ENCODE measurements around the gene EXD3.
"Not testable (repeated sequence)": the region's sequence is repeated elsewhere in the genome, so short reads cannot be mapped to it uniquely, and the experiment has no call there.

Gene EXD3

GRCh38 chr9:137387114-137387890, 35.7 kb downstream of the EXD3 start:
- no peak for FAIRE-seq
- TF ChIP-seq POLR2A (IDR thresholded peaks at IDR 0.05; ENCODE audit: low read depth, low read length): no peak
- DNase-seq (ENCODE audit: insufficient read length, low spot score): no peak

GRCh38 chr9:137386507-137387113, 36.4 kb downstream of the EXD3 start:
- not testable (repeated sequence) for DNase-seq (ENCODE audit: insufficient read length, low spot score)

GRCh38 chr9:137385061-137385655, 37.8 kb downstream of the EXD3 start:
- no peak for DNase-seq (ENCODE audit: insufficient read length, low spot score)
- no peak for TF ChIP-seq POLR2A (IDR thresholded peaks at IDR 0.05; ENCODE audit: low read depth, low read length)
- no peak for FAIRE-seq

More at GRCh38 chr9:137386507-137387113, 36.4 kb downstream of the EXD3 start:
- not testable (repeated sequence) for FAIRE-seq

GRCh38 chr9:137383784-137384756, 38.9 kb downstream of the EXD3 start:
- TF ChIP-seq POLR2A (IDR thresholded peaks at IDR 0.05; ENCODE audit: low read depth, low read length): no peak
- FAIRE-seq (no peak), DNase-seq (ENCODE audit: insufficient read length, low spot score) (no peak)

GRCh38 chr9:137383081-137383783, 39.7 kb downstream of the EXD3 start:
- no peak for TF ChIP-seq POLR2A (IDR thresholded peaks at IDR 0.05; ENCODE audit: low read depth, low read length)
- no peak for DNase-seq (ENCODE audit: insufficient read length, low spot score)
- FAIRE-seq: no peak

GRCh38 chr9:137382444-137383080, 40.4 kb downstream of the EXD3 start:
- DNase-seq (ENCODE audit: insufficient read length, low spot score) (no peak), FAIRE-seq (no peak)
- no peak for TF ChIP-seq POLR2A (IDR thresholded peaks at IDR 0.05; ENCODE audit: low read depth, low read length)

- FAIRE-seq (no peak), DNase-seq (ENCODE audit: insufficient read length, low spot score) (no peak)
- TF ChIP-seq POLR2A (IDR thresholded peaks at IDR 0.05; ENCODE audit: low read depth, low read length): no peak
Measured at GRCh38 chr9:137381501-137382443, 41.2 kb downstream of the EXD3 start.

- TF ChIP-seq POLR2A (IDR thresholded peaks at IDR 0.05; ENCODE audit: low read depth, low read length): no peak
- DNase-seq (ENCODE audit: insufficient read length, low spot score): no peak
- no peak for FAIRE-seq
Measured at GRCh38 chr9:137380606-137381005, 42.4 kb downstream of the EXD3 start.

GRCh38 chr9:137380171-137380570, 42.8 kb downstream of the EXD3 start:
- TF ChIP-seq POLR2A (IDR thresholded peaks at IDR 0.05; ENCODE audit: low read depth, low read length): no peak
- no peak for DNase-seq (ENCODE audit: insufficient read length, low spot score)

GRCh38 chr9:137379761-137380161, 43.2 kb downstream of the EXD3 start:
- DNase-seq (ENCODE audit: insufficient read length, low spot score) (no peak), FAIRE-seq (no peak)
- TF ChIP-seq POLR2A (IDR thresholded peaks at IDR 0.05; ENCODE audit: low read depth, low read length): no peak

More at GRCh38 chr9:137380171-137380570, 42.8 kb downstream of the EXD3 start:
- FAIRE-seq: no peak

GRCh38 chr9:137378688-137379410, 44.1 kb downstream of the EXD3 start:
- DNase-seq (ENCODE audit: insufficient read length, low spot score); FAIRE-seq: not testable (repeated sequence)

Data from H54 (cell line).